ENCODE measurements around the gene SF3B2.

SF3B2 gene

DNA sequence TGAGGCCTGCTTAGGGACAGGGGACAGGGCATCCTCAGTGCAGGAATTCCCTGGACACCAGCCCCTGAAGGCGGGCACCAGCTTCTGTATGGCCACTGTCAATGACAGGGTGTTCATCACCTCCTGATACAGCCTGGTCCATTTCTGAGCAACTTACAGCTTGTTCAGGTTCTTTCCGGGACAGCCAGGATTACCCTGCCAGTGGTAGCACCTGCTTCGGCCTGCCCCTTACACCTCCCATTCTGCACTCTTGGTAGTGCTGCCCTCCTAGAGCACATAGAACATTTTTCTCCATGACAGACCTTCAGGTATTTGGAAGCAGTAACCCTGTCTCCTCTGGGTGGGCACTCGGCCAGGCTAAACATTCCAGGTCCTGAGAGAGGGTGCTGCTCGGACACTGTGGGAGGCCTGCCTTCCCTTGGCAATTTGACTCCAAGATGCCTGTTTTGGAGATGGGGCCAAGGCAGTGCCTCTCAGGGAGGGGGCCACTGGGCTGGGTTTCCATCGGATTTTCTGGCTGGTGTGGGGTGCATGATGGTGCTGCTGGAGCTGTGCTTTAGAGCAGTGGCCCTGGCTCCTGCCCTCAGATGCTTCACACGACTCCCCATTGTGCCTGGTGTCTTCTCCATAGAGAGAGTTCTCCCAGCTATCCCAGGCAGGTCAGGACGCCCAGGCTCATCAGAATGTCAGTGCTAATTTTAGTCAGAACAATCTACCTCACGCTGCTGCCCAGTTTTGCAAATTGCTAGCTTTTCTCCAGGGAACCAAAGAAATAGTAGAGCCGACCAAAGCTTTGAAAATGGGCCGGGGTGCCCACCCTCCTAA is 4.4 kb upstream of the SF3B2 start:
- no peak for DNase-seq (ENCODE audit: low read depth in 3 of 3, low spot score in 1 of 3)

DNA sequence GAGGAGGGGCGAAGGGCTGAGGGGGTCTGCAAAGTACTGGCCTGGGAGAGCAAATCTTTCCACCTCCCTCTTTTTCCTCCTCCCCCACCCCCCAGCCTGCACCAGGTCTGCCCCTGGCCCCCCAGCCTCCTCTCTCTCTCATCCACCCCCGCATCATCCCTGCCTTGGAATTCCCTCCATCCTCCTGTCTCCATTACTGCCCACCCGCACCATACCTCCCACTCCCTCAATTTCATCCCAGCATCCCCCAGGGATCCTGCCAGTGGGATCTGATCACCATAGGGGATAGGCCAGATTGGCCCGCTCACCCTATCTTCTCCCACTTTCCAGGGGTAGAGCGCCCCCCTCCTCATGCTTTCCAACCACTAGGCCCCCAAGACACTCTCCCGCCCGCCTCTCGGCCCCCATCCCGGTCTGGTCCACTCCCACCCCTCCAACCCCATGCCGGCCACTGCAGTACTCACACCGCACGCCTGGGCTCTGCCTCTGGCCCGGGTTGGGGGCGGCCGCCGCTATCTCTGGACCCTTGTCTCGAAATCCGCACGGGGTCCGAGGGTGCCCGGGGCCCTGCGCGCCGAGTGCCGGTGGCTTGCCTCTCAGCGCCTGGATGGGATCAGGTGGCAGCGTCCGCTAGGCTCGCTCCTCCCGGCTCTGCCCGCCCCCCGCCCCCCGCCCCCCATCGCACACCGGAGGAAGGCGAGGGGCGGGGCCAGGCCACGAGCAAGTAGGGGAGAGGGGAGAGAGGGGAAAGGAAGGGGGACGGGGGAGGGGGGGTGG is 3.4 kb upstream of the SF3B2 start, which contains the start of gene GAL3ST3:
TSS of gene GAL3ST3 (minus strand) at position 615 of the 777 bp plus-strand sequence. CDS start 3,746 bp downstream, outside the sequence.
- no peak for DNase-seq (ENCODE audit: low read depth in 3 of 3, low spot score in 1 of 3)

DNA sequence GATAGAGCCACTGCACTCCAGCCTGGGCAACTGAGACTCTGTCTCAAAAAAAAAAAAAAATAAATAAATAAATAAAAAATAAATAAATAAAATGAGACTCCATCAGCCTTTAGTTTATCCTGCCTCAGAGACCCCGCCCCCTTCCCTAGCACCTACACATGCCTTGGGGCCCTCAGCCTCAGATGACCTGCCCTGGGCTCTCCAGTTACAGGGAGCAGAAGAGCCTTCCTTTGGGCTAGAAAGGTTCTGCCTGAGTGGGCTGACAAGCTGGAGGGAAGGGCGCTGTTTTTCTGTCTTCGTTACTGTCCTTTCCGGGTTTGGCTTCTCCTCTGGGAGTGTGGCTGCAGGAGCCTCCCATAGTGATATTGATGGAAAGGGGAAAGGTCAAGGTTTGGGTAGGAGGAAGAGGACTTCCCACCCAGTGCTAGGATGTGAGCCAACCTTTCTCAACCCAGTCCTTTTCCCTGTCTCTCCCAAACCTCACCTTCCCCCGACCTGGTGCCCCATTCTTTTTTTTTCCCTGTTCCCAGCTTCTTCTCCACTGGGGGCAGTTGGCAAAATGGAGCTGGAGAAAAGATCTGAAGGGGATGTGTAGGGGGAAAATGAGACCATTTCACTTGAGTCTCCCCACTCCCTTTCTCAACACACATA is 1.5 kb upstream of the SF3B2 start:
- DNase-seq (ENCODE audit: low read depth in 3 of 3, low spot score in 1 of 3) = no peak

DNA sequence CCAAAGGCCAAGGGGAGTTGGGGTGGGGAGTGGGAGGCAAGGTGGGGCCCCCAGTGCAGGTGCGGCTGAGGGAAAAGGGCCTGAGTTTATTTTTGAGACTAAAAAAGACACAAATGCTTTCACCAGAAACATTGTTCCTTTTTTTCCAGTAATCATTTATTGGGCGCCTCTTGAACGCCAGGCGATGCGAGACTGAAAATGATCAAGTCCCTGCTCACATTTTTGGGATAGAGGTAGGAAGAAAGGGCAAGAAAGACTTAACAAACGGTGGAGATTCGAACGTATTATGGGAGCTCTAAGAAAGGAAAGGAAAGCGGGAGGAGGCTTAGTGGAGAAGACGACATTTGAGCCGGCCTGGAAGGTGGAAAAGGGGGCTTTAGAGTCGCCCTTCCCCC is 796 bp upstream of the SF3B2 start:
- DNase-seq (ENCODE audit: low read depth in 3 of 3, low spot score in 1 of 3) = no peak

DNA sequence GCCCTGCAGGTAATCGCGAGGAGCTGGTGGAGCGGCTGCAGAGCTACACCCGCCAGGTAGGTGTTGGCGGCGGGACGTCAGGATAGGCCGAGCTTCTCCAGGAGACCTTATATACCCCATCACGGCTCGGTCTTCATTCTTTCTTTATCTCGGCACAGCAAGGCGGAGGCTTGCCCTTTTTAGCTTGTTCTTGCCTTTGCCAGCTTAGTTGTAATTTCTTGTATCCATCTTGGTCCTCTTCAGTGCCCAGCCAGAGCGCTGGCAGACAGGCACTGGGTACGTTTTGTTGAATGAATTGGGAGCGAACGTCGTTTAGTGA is 459 bp downstream of the SF3B2 start:
- DNase-seq (ENCODE audit: low read depth in 3 of 3, low spot score in 1 of 3) = no peak

DNA sequence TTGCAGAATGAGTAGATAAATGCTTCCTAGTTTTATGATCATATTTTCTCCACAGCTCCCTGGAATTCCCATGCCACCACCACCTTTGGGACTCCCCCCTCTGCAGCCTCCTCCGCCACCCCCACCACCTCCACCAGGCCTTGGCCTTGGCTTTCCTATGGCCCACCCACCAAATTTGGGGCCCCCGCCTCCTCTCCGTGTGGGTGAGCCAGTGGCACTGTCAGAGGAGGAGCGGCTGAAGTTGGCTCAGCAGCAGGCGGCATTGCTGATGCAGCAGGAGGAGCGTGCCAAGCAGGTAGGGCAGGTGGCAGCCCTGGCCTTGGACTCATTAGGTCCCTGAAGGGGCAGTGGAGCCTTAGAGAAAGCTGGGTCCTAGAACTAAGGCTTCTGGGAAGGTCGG is 2.9 kb downstream of the SF3B2 start:
- DNase-seq (ENCODE audit: low read depth in 3 of 3, low spot score in 1 of 3) = no peak

DNA sequence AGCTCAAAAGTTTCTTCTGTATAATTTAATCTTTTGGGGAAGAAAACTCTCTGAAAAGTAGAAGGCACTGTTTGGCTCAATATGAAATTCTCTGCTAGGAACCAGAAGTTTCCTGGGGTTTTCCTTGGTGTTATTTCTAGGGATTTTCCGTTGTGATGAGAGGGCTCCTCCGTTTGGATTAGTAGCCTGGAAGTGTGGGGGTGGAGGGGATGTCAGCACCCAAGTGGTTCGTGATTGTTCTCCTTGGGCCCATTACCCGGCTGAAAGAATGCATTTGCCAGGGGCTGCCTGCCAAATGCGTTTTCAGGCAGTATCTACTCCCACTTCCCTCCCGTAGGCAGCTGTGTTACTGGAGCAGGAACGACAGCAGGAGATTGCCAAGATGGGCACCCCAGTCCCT is 4.3 kb downstream of the SF3B2 start:
- no peak for DNase-seq (ENCODE audit: low read depth in 3 of 3, low spot score in 1 of 3)

DNA sequence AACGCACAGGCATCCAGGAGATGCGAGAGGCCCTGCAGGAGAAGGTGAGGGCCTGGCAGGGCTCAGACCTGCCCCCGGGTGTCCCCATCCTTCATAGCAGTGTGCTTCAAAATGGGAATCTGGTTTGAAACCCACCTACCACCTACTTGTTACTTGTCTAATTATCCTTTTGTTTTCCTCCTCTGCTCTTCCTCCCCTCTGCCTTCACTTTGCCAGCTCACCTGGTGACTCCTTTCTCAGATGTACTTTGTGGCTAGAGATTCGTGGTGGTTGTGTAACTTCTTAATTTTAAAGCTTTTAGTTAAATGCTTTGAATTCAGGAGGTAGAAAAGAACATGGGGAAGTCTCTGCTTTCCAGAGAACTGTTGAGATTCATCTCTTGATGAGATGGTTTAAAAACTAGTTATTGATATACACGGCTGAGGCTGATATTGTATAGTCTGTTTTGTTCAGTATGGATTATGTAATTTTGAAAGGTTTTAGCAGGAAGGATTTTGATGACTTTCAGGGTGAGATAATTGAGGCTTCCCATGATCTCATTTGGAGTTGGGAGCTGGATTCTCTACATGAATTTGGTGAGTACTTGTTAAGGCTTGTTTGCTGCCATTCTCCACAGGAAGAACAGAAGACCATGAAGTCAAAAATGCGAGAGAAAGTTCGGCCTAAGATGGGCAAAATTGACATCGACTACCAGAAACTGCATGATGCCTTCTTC is 8.0 kb downstream of the SF3B2 start:
- no peak for DNase-seq (ENCODE audit: low read depth in 3 of 3, low spot score in 1 of 3)

DNA sequence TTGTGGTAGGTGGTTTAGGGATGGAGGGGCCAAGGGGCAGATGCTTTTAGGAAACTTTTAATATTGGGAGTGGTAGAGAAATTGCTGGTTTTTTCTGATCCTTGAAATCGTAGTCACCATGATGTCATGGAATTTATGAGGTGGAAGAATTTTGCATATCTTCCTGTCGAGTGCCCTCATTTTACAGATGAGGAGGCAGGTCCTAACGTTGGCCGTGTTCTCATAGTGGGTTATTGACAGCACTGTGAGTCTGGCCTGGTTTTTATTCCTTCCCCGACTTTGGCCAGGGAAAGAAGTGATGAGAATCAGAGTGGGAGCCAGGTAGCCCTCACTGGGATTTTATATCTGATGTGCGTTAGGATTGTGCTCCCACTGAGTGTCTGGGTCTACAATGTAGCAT is 9.1 kb downstream of the SF3B2 start:
- no peak for DNase-seq (ENCODE audit: low read depth in 3 of 3, low spot score in 1 of 3)

DNA sequence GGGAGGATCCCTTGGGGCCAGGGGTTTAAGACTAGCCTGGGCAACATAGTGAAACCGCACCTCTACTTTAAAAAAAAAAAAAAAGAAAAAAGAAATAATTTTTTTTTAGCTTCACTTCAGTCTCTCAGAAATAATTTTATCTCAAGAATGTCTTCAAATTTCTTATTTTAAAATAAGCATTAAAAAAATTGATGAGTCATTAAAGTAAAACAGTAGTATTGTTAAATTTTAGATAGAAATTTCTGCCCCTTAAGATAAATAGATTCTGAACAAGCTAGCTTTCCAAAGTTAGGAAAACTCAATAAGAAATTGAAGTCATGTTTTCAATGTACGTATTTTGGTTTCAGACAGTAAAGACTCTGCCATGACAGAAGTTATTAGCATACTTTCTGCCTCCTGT is 10.2 kb downstream of the SF3B2 start:
- DNase-seq (ENCODE audit: low read depth in 3 of 3, low spot score in 1 of 3) = no peak

DNA sequence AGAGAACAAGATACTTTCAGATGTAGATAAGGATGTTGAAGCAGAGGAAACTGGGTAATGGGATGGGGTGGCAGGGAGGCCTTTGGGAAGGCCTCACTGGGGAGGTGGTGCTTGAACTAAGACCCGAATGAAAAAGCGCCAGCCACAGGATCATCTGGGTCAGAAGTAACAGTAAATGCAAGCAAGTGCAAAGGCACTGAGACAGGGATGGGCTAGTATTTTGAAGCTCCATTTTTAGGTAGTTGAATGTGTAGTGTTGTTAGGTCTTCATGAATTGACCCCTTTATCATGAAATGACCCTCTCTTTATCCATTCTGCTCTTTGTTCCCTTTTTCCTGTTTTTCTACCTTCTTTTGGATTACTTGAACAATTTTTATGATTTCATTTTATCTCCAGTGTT is 11.7 kb downstream of the SF3B2 start:
- DNase-seq (ENCODE audit: low read depth in 3 of 3, low spot score in 1 of 3) = no peak

DNA sequence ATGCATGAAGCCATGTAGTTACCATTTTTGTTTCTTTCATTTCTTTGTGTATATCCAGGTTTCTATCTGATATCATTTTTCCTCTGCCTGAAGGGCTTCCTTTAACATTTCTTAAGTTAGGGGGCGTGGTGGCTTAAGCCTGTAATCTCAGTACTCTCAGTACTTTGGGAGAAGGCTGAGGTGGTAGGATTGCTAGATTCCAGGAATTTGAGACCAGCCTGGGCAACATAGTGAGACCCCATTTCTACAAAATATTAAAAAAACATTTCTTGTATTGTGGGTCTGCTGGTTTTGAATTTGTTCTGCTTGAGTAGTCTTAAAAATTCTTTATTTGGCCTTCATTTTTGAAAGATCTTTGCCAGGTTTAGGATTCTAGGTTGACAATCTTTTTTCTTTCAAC is 12.4 kb downstream of the SF3B2 start:
- no peak for DNase-seq (ENCODE audit: low read depth in 3 of 3, low spot score in 1 of 3)

DNA sequence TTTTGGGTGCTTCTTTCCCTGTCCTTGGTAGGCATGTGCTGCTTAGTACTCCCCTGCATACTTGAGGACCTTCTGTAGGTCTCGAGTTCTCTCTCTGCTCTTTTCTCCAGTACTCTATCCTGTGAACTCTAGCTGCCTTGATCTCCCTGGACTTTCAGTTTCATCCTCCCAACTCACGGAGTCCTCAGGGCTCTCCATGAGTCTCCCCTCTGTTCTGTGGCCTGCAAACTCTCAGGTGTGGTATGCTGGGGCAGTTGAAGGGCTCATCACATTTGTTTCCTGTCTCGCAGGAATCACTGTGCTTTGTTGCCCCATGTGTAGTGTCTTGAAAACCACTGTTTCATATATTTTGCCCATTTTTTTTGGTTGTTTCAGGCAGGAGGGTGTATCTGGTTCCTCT is 14.6 kb downstream of the SF3B2 start:
- no peak for DNase-seq (ENCODE audit: low read depth in 3 of 3, low spot score in 1 of 3)

DNA sequence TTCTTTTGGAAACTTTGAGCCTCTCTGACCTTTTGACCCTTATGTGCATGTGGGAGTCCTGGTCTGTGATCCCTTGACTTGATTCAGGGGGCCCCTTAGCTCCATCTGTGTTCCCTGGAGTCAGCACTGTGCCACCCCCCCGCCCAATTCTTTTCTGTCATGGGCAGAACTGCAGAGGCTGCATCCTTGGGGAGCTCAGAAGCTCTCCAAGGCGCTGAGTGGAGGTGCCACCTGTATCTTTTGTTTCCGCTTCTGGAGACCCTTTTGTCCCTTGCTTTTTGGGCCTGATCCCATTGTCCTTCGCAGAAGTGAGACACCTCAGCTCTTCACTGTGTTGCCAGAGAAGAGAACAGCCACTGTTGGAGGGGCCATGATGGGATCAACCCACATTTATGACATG is 15.5 kb downstream of the SF3B2 start:
- no peak for DNase-seq (ENCODE audit: low read depth in 3 of 3, low spot score in 1 of 3)

DNA sequence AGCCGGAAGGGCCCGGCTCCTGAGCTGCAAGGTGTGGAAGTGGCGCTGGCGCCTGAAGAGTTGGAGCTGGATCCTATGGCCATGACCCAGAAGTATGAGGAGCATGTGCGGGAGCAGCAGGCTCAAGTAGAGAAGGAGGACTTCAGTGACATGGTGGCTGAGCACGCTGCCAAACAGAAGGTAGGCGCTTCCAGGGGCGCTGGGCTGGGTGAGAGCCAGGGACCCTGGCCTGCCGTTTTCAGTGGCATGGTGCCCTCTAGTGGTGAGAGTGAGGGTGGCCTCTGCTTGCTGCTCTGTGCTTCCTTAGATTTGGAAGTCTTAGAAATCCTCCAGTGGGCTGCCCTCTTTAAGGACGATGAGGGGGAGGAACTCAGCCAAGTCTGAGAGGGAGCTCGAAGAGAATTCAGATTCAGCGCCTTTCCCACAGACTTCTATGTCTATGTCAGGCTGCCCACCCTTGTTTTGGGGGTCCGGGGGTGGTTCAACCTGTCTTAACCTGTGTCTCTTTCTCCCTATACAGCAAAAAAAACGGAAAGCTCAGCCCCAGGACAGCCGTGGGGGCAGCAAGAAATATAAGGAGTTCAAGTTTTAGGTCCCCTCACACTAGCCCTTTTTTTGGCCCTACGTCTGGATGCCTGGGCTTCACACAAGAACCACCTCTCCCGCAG is 16.1 kb downstream of the SF3B2 start:
- DNase-seq (ENCODE audit: low read depth in 3 of 3, low spot score in 1 of 3) = peak; percentile 43 to 63 (median 60)

DNA sequence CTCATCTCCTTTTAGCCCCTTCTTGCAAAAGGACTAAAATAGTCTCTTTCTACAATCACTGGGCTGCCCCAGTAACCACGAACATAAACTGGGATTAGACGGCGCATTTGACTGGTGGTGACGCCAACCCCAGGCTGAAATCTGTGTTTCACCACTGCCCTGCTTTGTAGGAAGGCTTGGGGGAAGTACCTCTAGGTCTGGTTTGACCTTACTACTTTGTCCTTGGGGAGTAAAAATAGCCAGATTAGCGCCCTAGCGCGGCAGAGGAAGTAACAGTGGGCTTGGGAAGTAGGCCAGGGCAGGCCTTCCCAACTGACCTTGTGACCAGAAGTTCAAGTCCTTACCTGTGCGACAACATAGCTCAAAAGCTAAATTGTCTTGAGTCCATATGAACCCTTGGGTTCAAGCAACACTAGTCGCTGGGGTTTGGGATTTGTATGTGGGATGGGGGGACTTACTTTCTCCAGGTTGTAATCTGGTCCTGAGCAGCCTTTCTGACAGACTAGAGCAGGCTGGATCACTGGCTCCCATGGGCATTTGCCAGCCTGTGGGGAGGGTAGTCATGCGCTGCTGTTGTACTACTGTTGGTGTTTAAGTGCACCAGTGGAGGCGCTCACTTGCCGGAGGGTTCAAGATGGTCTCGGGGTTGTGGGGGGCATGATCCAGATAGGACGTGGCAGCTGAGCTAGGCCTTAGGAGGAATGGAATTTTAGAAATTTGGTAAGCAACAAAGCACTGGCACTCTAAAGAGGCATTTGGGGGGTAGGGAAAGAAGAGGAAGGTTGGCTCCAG is 17.0 kb downstream of the SF3B2 start:
- no peak for DNase-seq (ENCODE audit: low read depth in 3 of 3, low spot score in 1 of 3)

DNA sequence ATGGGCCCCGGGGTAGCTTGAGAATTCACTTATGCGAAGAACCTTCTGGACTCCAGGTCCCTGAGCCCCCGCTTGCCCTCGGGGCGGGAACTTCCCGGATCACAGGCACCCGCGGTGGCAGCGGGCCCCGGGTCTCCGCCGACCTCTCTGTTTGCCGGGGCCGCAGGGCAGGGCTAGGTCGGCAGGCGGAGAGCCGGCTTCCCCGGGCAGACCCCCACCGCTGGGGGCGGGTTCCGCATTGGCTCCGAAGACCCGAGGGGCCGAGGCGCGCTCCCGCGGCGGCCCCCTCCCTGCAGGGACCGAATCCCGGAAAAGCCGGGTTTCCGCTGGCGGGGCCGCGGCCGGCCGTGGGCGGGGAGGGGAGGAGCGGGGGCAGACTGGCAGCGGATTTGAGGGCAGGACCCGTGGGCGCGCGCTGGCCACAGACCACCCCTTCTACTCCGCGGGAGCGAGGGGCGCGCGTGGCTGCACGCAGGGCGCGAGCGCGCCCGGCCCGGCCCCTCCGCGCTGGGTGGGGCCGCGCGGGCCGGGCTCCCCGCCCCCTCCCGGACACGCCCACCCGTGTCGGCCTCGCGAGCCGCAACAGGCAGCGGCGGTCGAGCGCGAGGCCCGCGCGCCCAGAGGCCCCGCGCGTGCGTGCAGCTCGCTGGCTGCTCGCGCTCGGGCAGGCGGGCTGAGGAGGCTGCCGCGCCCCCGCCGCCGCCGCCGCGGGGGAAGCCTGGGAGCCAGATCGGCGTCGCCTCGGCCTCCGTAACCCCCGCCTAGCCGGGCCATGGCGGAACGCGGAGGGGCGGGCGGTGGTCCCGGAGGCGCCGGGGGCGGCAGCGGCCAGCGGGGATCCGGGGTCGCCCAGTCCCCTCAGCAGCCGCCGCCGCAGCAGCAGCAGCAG is 17.8 kb downstream of the SF3B2 start, which contains the start of gene PACS1:
TSS of gene PACS1 (plus strand) at position 558 of the 889 bp plus-strand sequence. CDS start at position 773, 215 bp downstream.
- DNase-seq (ENCODE audit: low read depth in 3 of 3, low spot score in 1 of 3) = peak; percentile 40 to 67 (median 62)

DNA sequence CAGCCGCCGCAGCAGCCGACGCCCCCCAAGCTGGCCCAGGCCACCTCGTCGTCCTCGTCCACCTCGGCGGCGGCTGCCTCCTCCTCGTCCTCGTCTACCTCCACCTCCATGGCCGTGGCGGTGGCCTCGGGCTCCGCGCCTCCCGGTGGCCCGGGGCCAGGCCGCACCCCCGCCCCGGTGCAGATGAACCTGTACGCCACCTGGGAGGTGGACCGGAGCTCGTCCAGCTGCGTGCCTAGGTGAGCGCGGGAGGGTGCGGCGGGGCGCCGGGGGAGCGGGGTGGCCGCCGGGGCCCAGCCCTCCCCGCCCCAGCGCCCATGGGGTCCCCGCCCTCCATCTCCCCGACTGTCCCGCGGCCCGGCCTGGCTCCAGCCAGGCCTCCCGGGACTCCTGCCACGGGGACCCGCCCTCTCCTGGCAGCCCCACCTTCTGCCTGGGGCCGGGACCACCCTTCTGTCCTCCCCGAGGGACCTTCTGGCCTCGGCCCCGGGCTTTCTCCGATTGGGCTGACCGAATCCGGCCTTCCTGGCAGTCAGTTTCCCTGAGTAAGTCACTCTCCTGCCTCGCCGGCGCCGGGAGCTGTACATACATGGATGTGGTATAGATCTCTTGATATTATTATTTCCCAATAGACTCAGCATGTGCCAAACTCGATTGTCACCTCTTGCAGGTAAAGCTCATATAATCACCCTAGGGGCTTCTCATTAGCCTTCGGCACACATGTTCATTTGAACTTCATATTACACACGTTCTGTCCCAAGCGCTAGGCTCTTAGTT is 18.6 kb downstream of the SF3B2 start:
- no peak for DNase-seq (ENCODE audit: low read depth in 3 of 3, low spot score in 1 of 3)
